NCI-H1092 treated with DMSO at 0.1 percent for 48 hours (cell line): ENCODE results near the gene OSBPL8.

Source experiments
- DNase-seq: peaks from one replicate; lab custom pipeline; 2025; lab: John Stamatoyannopoulos, UW

The OSBPL8 gene

GRCh38 chr12:76307083-76307482 lies 252.5 kb downstream of the OSBPL8 start:
- no peak for DNase-seq

DNA sequence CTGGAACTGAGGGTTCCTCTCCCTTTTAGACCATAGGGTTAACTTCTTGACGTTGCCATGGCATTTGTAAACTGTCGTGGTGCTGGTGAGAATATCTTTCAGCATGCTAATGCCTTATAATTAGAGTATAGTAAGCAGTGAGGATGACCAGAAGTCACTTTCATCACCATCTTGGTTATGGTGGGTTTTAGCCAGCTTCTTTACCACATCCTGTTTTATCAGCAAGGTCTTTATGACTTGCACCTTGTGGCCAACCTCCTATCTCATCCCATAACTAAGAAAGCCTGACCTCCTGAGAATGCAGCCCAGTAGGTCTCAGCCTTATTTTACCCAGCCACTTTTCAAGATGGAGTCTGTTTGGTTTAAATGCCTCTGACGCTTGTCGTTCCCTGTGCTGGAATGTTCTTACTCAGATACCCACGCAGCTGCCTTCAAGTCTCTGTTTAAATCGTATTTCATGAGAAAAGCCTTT lies 255.5 kb downstream of the OSBPL8 start:
- no peak for DNase-seq

- DNase-seq: no peak
These were observed 256.2 kb downstream of the OSBPL8 start for GRCh38 chr12:76303365-76303764.
